Central memory CD8-positive, alpha-beta T cell (primary cell): ENCODE results near the gene PIK3C2G.

ENCODE experiments used
- ATAC-seq: fragments of 150-1000 bp; cut with Tn5 transposase; replicated peaks from 2 replicates; pipeline ENCODE4 v1.10.0; 2022; ENCODE audit warnings: mild to moderate bottlenecking, moderate FRiP score, moderate number of reproducible peaks; ENCODE audit not compliant: poor library complexity, severe bottlenecking; ENCODE audit errors: extremely low read depth
- DNase-seq, 2 donors: peaks; one replicate each; pipeline ENCODE4 v3.0.0; 2021; ENCODE audit warnings: low spot score in 2 of 2
- H3K27ac Mint-ChIP-seq: one replicate; pipeline ENCODE4 v1.8.0; 2022; ENCODE audit warnings: low read depth, mild to moderate bottlenecking, moderate library complexity, mixed read lengths
- H3K27me3 Mint-ChIP-seq: one replicate; pipeline ENCODE4 v1.8.0; 2022; ENCODE audit warnings: mixed read lengths
- H3K36me3 Mint-ChIP-seq: one replicate; pipeline ENCODE4 v1.8.0; 2022; ENCODE audit warnings: mild to moderate bottlenecking, moderate library complexity, mixed read lengths; ENCODE audit not compliant: insufficient read depth
- H3K4me1 Mint-ChIP-seq: one replicate; pipeline ENCODE4 v1.8.0; 2022; ENCODE audit warnings: mixed read lengths
- H3K4me3 Mint-ChIP-seq: one replicate; pipeline ENCODE4 v1.8.0; 2022; ENCODE audit warnings: mild to moderate bottlenecking, moderate library complexity, mixed read lengths
- H3K9me3 Mint-ChIP-seq: one replicate; pipeline ENCODE4 v1.8.0; 2022; ENCODE audit warnings: mixed read lengths

PIK3C2G gene

GRCh38 chr12:18361433-18361832, 100.1 kb downstream of the PIK3C2G start:
- ATAC-seq (no peak), DNase-seq (no peak)
- Mint-ChIP-seq H3K4me3 (no peak overlapping the region), H3K9me3 (peaks cover 20% of the 10 kb centered on the region), H3K36me3 (peaks cover 2% of the 10 kb centered on the region), H3K27me3 (no peaks in the 10 kb centered on the region), H3K27ac (no peak overlapping the region), H3K4me1 (no peaks in the 10 kb centered on the region)

- no peaks in the 10 kb centered on the region for H3K27me3 Mint-ChIP-seq
- ATAC-seq (no peak), DNase-seq (no peak)
- H3K4me1 Mint-ChIP-seq, result no peaks in the 10 kb centered on the region
- H3K4me3 Mint-ChIP-seq, result no peak overlapping the region
- H3K27ac Mint-ChIP-seq, result no peak overlapping the region
- H3K9me3 Mint-ChIP-seq, result peaks cover 20% of the 10 kb centered on the region
- no peaks in the 10 kb centered on the region for H3K36me3 Mint-ChIP-seq
Observed at GRCh38 chr12:18363321-18363720, 102.0 kb downstream of the PIK3C2G start.

- Mint-ChIP-seq H3K27me3 (no peaks in the 10 kb centered on the region), H3K4me1 (no peaks in the 10 kb centered on the region), H3K36me3 (no peaks in the 10 kb centered on the region), H3K4me3 (no peak overlapping the region), H3K9me3 (peaks cover 31% of the 10 kb centered on the region), H3K27ac (no peak overlapping the region)
- ATAC-seq (no peak), DNase-seq (no peak)
Observed at GRCh38 chr12:18368594-18368993, 107.3 kb downstream of the PIK3C2G start.

- Mint-ChIP-seq H3K4me1 (no peaks in the 10 kb centered on the region), H3K27me3 (no peaks in the 10 kb centered on the region), H3K36me3 (no peaks in the 10 kb centered on the region), H3K4me3 (no peak overlapping the region), H3K27ac (no peak overlapping the region), H3K9me3 (peaks cover 27% of the 10 kb centered on the region)
- ATAC-seq (no peak), DNase-seq (no peak)
Observed at GRCh38 chr12:18373181-18373580, 111.9 kb downstream of the PIK3C2G start.

GRCh38 chr12:18375131-18375530, 113.8 kb downstream of the PIK3C2G start:
- ATAC-seq, result no peak
- Mint-ChIP-seq H3K4me1 (no peaks in the 10 kb centered on the region), H3K27ac (no peak overlapping the region), H3K4me3 (no peak overlapping the region), H3K36me3 (no peaks in the 10 kb centered on the region), H3K9me3 (peaks cover 22% of the 10 kb centered on the region), H3K27me3 (no peaks in the 10 kb centered on the region)
- DNase-seq, result no peak

GRCh38 chr12:18375583-18375982, 114.3 kb downstream of the PIK3C2G start:
- H3K4me1 Mint-ChIP-seq, result no peaks in the 10 kb centered on the region
- no peak overlapping the region for H3K4me3 Mint-ChIP-seq
- H3K27me3 Mint-ChIP-seq, result no peaks in the 10 kb centered on the region
- no peak for ATAC-seq
- no peak overlapping the region for H3K27ac Mint-ChIP-seq
- H3K9me3 Mint-ChIP-seq, result peaks cover 21% of the 10 kb centered on the region
- no peak for DNase-seq
- no peaks in the 10 kb centered on the region for H3K36me3 Mint-ChIP-seq

- Mint-ChIP-seq H3K36me3 (no peaks in the 10 kb centered on the region), H3K4me1 (no peaks in the 10 kb centered on the region), H3K27me3 (no peaks in the 10 kb centered on the region), H3K9me3 (peaks cover 22% of the 10 kb centered on the region), H3K4me3 (no peak overlapping the region), H3K27ac (no peak overlapping the region)
- ATAC-seq, result no peak
- DNase-seq, result no peak
Observed at GRCh38 chr12:18382236-18382885, 121.0 kb downstream of the PIK3C2G start.

- H3K36me3 Mint-ChIP-seq, result no peaks in the 10 kb centered on the region
- DNase-seq (no peak), ATAC-seq (no peak)
- H3K9me3 Mint-ChIP-seq, result peaks cover 30% of the 10 kb centered on the region
- no peak overlapping the region for H3K27ac Mint-ChIP-seq
- H3K27me3 Mint-ChIP-seq, result no peaks in the 10 kb centered on the region
- H3K4me1 Mint-ChIP-seq, result no peaks in the 10 kb centered on the region
- no peak overlapping the region for H3K4me3 Mint-ChIP-seq
Observed at GRCh38 chr12:18383203-18383602, 121.9 kb downstream of the PIK3C2G start.

GRCh38 chr12:18387706-18388105, 126.4 kb downstream of the PIK3C2G start:
- H3K27me3 Mint-ChIP-seq, result no peaks in the 10 kb centered on the region
- no peak overlapping the region for H3K27ac Mint-ChIP-seq
- no peak for ATAC-seq
- no peak for DNase-seq
- no peaks in the 10 kb centered on the region for H3K36me3 Mint-ChIP-seq
- peaks cover 29% of the 10 kb centered on the region for H3K9me3 Mint-ChIP-seq
- no peaks in the 10 kb centered on the region for H3K4me1 Mint-ChIP-seq
- H3K4me3 Mint-ChIP-seq, result no peak overlapping the region

- H3K4me3 Mint-ChIP-seq, result no peak overlapping the region
- H3K36me3 Mint-ChIP-seq, result no peaks in the 10 kb centered on the region
- H3K27ac Mint-ChIP-seq, result no peak overlapping the region
- H3K4me1 Mint-ChIP-seq, result no peaks in the 10 kb centered on the region
- peaks cover 31% of the 10 kb centered on the region for H3K9me3 Mint-ChIP-seq
- no peaks in the 10 kb centered on the region for H3K27me3 Mint-ChIP-seq
- ATAC-seq (no peak), DNase-seq (no peak)
Observed at GRCh38 chr12:18389820-18390219, 128.5 kb downstream of the PIK3C2G start.

- H3K9me3 Mint-ChIP-seq, result peaks cover 28% of the 10 kb centered on the region
- ATAC-seq (no peak), DNase-seq (no peak)
- no peak overlapping the region for H3K4me3 Mint-ChIP-seq
- H3K27ac Mint-ChIP-seq, result no peak overlapping the region
- no peaks in the 10 kb centered on the region for H3K4me1 Mint-ChIP-seq
- H3K36me3 Mint-ChIP-seq, result no peaks in the 10 kb centered on the region
- H3K27me3 Mint-ChIP-seq, result no peaks in the 10 kb centered on the region
Observed at GRCh38 chr12:18391151-18391550, 129.8 kb downstream of the PIK3C2G start.

- Mint-ChIP-seq H3K9me3 (peaks cover 6% of the 10 kb centered on the region), H3K27me3 (no peaks in the 10 kb centered on the region), H3K36me3 (no peaks in the 10 kb centered on the region), H3K4me1 (no peaks in the 10 kb centered on the region), H3K4me3 (no peak overlapping the region), H3K27ac (no peak overlapping the region)
- ATAC-seq (no peak), DNase-seq (no peak)
Observed at GRCh38 chr12:18394742-18395141, 133.4 kb downstream of the PIK3C2G start.

- peaks cover 17% of the 10 kb centered on the region for H3K9me3 Mint-ChIP-seq
- H3K4me1 Mint-ChIP-seq, result no peaks in the 10 kb centered on the region
- ATAC-seq (no peak), DNase-seq (no peak)
- no peak overlapping the region for H3K4me3 Mint-ChIP-seq
- no peaks in the 10 kb centered on the region for H3K36me3 Mint-ChIP-seq
- no peaks in the 10 kb centered on the region for H3K27me3 Mint-ChIP-seq
- H3K27ac Mint-ChIP-seq, result no peak overlapping the region
Observed at GRCh38 chr12:18400186-18400585, 138.9 kb downstream of the PIK3C2G start.
